GM10266 (cell line): ENCODE data around the gene CTNND2.
"Not testable (repeated sequence)": the region's sequence is repeated elsewhere in the genome, so short reads cannot be mapped to it uniquely, and the experiment has no call there.

Experiments
- DNase-seq: peaks from one replicate; pipeline ENCODE4 v3.0.0; 2012; ENCODE audit errors: extremely low spot score
- TF ChIP-seq, protein P1 (sequence below): IDR thresholded peaks from 2 replicates; pipeline ENCODE4 v1.5.1; 2012; ENCODE audit warnings: mild to moderate bottlenecking, low read depth; ENCODE audit not compliant: control insufficient read depth, insufficient read depth; ENCODE audit errors: missing control alignments

Gene CTNND2

GRCh38 chr5:11026543-11026942 lies 877.7 kb downstream of the CTNND2 start:
- DNase-seq: no peak
- TF ChIP-seq, protein P1, sequence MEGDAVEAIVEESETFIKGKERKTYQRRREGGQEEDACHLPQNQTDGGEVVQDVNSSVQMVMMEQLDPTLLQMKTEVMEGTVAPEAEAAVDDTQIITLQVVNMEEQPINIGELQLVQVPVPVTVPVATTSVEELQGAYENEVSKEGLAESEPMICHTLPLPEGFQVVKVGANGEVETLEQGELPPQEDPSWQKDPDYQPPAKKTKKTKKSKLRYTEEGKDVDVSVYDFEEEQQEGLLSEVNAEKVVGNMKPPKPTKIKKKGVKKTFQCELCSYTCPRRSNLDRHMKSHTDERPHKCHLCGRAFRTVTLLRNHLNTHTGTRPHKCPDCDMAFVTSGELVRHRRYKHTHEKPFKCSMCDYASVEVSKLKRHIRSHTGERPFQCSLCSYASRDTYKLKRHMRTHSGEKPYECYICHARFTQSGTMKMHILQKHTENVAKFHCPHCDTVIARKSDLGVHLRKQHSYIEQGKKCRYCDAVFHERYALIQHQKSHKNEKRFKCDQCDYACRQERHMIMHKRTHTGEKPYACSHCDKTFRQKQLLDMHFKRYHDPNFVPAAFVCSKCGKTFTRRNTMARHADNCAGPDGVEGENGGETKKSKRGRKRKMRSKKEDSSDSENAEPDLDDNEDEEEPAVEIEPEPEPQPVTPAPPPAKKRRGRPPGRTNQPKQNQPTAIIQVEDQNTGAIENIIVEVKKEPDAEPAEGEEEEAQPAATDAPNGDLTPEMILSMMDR: no peak

DNA sequence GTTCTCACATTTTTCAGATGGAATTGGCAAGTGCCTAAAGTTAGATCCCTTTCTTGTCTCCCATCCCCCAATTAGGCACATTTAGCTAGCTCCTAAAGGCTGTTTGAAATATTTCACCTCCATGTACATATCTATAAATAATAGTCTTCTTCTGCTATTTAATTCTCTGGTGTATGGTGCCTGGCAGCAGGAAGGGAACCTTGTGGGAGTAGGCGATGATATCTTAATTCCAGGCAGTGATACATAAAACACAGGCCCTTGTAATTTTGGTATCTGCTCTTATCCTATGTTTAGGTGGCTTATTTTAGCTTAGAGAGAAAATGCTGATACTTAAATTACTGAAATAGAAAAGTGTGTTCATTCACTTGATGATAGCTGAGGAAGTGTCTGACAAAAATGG lies 880.3 kb downstream of the CTNND2 start:
- TF ChIP-seq, protein P1: no peak
- no peak for DNase-seq

GRCh38 chr5:11013793-11014192 lies 890.5 kb downstream of the CTNND2 start:
- TF ChIP-seq, protein P1: no peak
- DNase-seq: no peak

DNA sequence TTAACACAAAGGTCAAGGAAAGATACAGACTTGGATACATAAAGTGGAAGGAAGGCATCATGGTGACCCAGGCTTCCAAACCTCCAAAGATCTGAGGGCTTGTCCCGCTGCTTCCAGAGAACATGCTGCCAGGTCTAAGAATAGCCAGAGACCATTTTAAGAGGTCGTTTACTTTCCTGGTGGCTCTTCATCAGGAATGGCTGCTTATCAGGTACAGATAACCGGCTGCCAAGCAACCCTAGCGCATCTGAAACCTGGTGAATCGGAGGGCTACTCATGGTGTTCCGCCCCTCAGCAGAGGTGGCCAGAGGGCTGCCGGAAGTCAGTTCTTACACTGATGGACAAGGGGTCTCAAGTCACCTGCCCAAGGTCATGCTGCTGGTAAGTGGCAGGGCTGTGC lies 892.0 kb downstream of the CTNND2 start:
- TF ChIP-seq, protein P1: no peak
- DNase-seq: no peak

- no peak for DNase-seq
- TF ChIP-seq, protein P1: no peak
These were observed 893.6 kb downstream of the CTNND2 start for GRCh38 chr5:11010429-11011210.

- TF ChIP-seq, protein P1: no peak
- no peak for DNase-seq
These were observed 894.7 kb downstream of the CTNND2 start for GRCh38 chr5:11009576-11009975.

DNA sequence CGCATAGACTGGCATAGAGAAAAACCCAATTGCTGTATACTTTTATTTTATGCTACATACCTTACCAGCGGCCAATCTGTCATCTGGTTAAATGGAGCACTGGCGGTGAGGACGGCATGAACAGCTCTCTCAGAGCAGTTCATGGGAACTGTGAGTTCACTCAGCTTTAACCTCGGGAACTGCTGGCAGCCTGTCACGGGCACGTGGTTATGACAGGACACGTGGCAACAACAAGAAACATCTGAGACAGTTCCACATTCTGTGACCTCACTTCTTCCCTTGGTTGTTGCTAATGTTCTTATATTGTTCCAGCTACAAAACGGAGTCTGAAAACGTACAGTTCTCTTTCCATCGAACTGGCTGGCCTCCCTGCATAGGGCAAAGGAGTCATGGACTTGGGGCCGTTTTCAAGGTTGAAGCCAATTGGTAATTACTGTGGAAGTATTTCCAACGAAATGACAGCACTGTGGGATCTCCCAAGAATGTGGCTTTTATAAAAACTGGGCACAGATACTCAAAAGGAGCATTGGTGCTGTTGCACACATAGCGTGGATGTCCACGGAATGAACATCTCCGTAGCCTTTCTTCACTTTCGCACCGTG lies 896.9 kb downstream of the CTNND2 start:
- DNase-seq: no peak
- TF ChIP-seq, protein P1: no peak

- not testable (repeated sequence) for DNase-seq
These were observed 899.7 kb downstream of the CTNND2 start for GRCh38 chr5:11004523-11004922.
